Measurements from ENCODE around the gene HDLBP.

HDLBP gene

DNA sequence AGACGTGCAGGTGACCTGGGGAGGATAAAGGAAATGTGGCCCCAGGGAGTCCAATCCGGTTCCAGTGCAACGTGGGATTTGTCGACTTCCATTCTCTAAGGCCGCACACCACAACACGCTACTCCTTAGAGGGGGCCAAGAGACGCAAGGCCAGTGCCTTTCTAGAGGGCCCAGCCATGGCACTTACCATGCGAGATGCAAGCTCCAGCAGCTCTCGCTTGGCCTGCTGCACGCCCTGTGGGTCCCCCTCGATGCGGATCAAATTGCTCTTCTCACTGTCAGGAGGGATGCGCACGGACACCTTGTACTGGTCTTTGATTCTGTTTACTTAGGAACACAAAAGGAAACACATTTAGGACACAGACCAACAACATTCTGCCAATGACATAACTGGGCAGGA is 65.8 kb downstream of the HDLBP start:
- in situ Hi-C loops (cut with HindIII; ENCODE audit: low pct_ligation_motif_present, low sequenced_read_pairs), result no loop called here
- no peak for DNase-seq
- Histone ChIP-seq H3K4me3 (ENCODE audit: low read depth, low read length) (no peak overlapping the region), H3K36me3 (replicated peaks) (peaks cover 97% of the 10 kb centered on the region), H3K27ac (no peak overlapping the region), H3K27me3 (replicated peaks) (no peaks in the 10 kb centered on the region)
- TF ChIP-seq, protein P1, sequence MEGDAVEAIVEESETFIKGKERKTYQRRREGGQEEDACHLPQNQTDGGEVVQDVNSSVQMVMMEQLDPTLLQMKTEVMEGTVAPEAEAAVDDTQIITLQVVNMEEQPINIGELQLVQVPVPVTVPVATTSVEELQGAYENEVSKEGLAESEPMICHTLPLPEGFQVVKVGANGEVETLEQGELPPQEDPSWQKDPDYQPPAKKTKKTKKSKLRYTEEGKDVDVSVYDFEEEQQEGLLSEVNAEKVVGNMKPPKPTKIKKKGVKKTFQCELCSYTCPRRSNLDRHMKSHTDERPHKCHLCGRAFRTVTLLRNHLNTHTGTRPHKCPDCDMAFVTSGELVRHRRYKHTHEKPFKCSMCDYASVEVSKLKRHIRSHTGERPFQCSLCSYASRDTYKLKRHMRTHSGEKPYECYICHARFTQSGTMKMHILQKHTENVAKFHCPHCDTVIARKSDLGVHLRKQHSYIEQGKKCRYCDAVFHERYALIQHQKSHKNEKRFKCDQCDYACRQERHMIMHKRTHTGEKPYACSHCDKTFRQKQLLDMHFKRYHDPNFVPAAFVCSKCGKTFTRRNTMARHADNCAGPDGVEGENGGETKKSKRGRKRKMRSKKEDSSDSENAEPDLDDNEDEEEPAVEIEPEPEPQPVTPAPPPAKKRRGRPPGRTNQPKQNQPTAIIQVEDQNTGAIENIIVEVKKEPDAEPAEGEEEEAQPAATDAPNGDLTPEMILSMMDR (IDR thresholded peaks at IDR 0.05; ENCODE audit: low read depth, low read length, missing control alignments), result no peak

GRCh38 chr2:241248897-241249296 is 66.6 kb downstream of the HDLBP start:
- in situ Hi-C loops (cut with HindIII; ENCODE audit: low pct_ligation_motif_present, low sequenced_read_pairs), result no loop called here
- Histone ChIP-seq H3K27ac (no peak overlapping the region), H3K36me3 (replicated peaks) (peaks cover 100% of the 10 kb centered on the region), H3K27me3 (replicated peaks) (no peaks in the 10 kb centered on the region), H3K4me3 (ENCODE audit: low read depth, low read length) (no peak overlapping the region)
- no peak for DNase-seq
- TF ChIP-seq, protein P1 (IDR thresholded peaks at IDR 0.05; ENCODE audit: low read depth, low read length, missing control alignments), result no peak

DNA sequence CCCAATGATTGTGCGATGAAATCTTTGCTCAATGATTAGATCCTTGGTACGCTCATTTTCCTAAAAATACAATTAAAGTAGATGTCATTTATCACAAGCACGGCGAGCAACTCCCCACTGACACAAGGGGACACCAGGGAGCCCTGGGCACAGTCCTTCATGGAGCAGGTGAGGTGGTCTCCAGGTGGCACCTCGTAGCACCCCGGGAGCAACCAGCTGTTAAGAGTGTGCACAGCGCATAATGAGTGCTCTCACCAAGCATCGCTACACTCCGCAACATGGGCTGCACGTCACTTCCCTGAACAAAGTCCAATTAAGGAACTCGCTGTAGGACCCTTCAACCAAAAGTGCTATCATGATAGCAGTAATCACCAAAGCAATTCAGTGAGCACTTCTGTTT is 67.2 kb downstream of the HDLBP start:
- no peak overlapping the region for H3K4me3 ChIP-seq (ENCODE audit: low read depth, low read length)
- TF ChIP-seq, protein P1 (IDR thresholded peaks at IDR 0.05; ENCODE audit: low read depth, low read length, missing control alignments), result no peak
- in situ Hi-C loops (cut with HindIII; ENCODE audit: low pct_ligation_motif_present, low sequenced_read_pairs), result no loop called here
- peaks cover 100% of the 10 kb centered on the region for H3K36me3 ChIP-seq (replicated peaks)
- no peaks in the 10 kb centered on the region for H3K27me3 ChIP-seq (replicated peaks)
- no peak for DNase-seq
- no peak overlapping the region for H3K27ac ChIP-seq

DNA sequence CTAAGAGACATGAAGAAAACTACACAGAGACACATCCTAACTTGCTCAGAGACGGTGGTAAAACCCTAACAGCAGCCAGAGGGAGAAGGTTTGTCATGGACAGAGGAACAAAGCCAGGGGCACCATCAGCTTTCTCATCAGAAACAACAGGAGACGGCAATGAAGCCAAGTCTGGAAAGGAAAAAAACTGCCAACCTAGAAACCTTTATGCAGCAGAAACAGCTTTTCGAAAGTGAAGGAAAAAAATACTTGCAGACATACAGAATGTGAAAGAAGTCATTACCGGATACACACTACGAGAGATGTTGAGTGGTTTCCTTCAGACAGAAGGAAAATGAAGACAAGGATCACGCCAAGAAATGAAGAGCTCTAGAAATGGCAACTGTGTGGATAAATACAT is 71.1 kb downstream of the HDLBP start:
- no peak overlapping the region for H3K4me3 ChIP-seq (ENCODE audit: low read depth, low read length)
- no peak overlapping the region for H3K27ac ChIP-seq
- H3K36me3 ChIP-seq (replicated peaks), result peaks cover 97% of the 10 kb centered on the region
- TF ChIP-seq, protein P1 (IDR thresholded peaks at IDR 0.05; ENCODE audit: low read depth, low read length, missing control alignments), result no peak
- no peaks in the 10 kb centered on the region for H3K27me3 ChIP-seq (replicated peaks)
- in situ Hi-C loops (cut with HindIII; ENCODE audit: low pct_ligation_motif_present, low sequenced_read_pairs), result no loop called here
- no peak for DNase-seq

- H3K36me3 ChIP-seq (replicated peaks), result peaks cover 97% of the 10 kb centered on the region
- in situ Hi-C loops (cut with HindIII; ENCODE audit: low pct_ligation_motif_present, low sequenced_read_pairs), result no loop called here
- H3K4me3 ChIP-seq (ENCODE audit: low read depth, low read length), result no peak overlapping the region
- no peaks in the 10 kb centered on the region for H3K27me3 ChIP-seq (replicated peaks)
- DNase-seq, result no peak
- TF ChIP-seq, protein P1 (IDR thresholded peaks at IDR 0.05; ENCODE audit: low read depth, low read length, missing control alignments), result no peak
- no peak overlapping the region for H3K27ac ChIP-seq
These were observed 73.2 kb downstream of the HDLBP start for GRCh38 chr2:241242306-241242705.

GRCh38 chr2:241241669-241242068 is 73.8 kb downstream of the HDLBP start:
- Histone ChIP-seq H3K36me3 (replicated peaks) (peaks cover 97% of the 10 kb centered on the region), H3K27ac (no peak overlapping the region), H3K4me3 (ENCODE audit: low read depth, low read length) (no peak overlapping the region), H3K27me3 (replicated peaks) (no peaks in the 10 kb centered on the region)
- TF ChIP-seq, protein P1 (IDR thresholded peaks at IDR 0.05; ENCODE audit: low read depth, low read length, missing control alignments), result no peak
- no peak for DNase-seq
- in situ Hi-C loops (cut with HindIII; ENCODE audit: low pct_ligation_motif_present, low sequenced_read_pairs), result no loop called here

All from brain microvascular endothelial cell (primary cell).